Measurements from ENCODE around the gene GALP.

GRCh38 chr19:56142897-56143434 is 32.8 kb upstream of the GALP start:
- TF ChIP-seq FOXA1 (IDR thresholded peaks at IDR 0.05) (no peak), CTCF (IDR thresholded peaks at IDR 0.05; ENCODE audit: low read depth, low read length, missing input control) (no peak), GABPA (IDR thresholded peaks at IDR 0.05 in 1 of 2, conservative IDR thresholded peaks at IDR 0.05 in 1 of 2) (no peak), REST (IDR thresholded peaks at IDR 0.05) (no peak), YY1 (IDR thresholded peaks at IDR 0.05) (no peak), ATF3 (IDR thresholded peaks at IDR 0.05) (no peak), MAX (IDR thresholded peaks at IDR 0.05) (no peak), NR2F2 (IDR thresholded peaks at IDR 0.05) (peak; percentile 81), SP1 (IDR thresholded peaks at IDR 0.05) (peak; percentile 75), ZBTB33 (IDR thresholded peaks at IDR 0.05) (no peak), TAF1 (conservative IDR thresholded peaks at IDR 0.05) (no peak), EGR1 (IDR thresholded peaks at IDR 0.05; ENCODE audit: low read depth in 2 of 2) (no peak)
